HEK293T (cell line): ENCODE results near the gene RSU1.

ENCODE experiments used
- CTBP1 ChIP-seq: fragments of 450-650 bp; IDR thresholded peaks from 2 replicates; pipeline ENCODE4 v1.6.1; 2016; ENCODE audit warnings: borderline replicate concordance
- ELF4 ChIP-seq: fragments of 450-650 bp; IDR thresholded peaks from 2 replicates; pipeline ENCODE4 v1.6.1; 2017; ENCODE audit warnings: antibody characterized with exemption
- FOXA1 ChIP-seq: fragments of 450-650 bp; IDR thresholded peaks from 2 replicates; pipeline ENCODE4 v1.6.1; 2016; ENCODE audit warnings: mild to moderate bottlenecking
- FOXK2 ChIP-seq: fragments of 450-650 bp; IDR thresholded peaks from 2 replicates; pipeline ENCODE4 v1.6.1; 2016; ENCODE audit warnings: mild to moderate bottlenecking
- SP1 ChIP-seq: fragments of 450-650 bp; IDR thresholded peaks from 2 replicates; pipeline ENCODE4 v1.6.1; 2017

DNA sequence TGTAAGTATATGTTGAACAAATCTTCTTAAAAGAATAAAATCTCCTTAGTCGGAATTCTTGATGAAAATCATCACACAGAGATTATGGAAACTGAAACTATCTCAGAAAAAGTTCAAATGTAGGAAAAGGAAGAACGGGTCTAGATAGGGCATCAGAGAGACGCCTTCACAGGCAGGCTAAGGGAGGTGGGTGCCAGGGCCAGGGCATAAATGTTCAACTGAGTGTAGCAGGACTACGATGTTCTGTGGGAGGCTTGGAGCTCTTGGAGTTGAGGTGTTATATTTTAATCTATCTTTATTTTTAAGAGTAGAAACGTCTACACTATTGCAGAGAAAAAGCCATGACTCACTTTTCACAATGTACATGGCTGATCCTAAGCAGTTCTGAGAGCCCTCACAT lies 101.2 kb downstream of the RSU1 start:
- no peak for TF ChIP-seq FOXA1
- TF ChIP-seq FOXK2 = no peak
- TF ChIP-seq CTBP1 = no peak
- no peak for TF ChIP-seq SP1
- no peak for TF ChIP-seq ELF4
